H9 (cell line): ENCODE data around the gene PPP1R13L. TPM values are rescaled to one million over a fixed set of nuclear protein-coding genes. Genes with fewer than 3 reads are reported as not detected.
A peak's percentile ranks its signal among the peaks of the same experiment; 100 is the strongest.

ENCODE experiments used
- DNase-seq: peaks from one replicate; pipeline ENCODE4 v3.0.0-alpha.2; 2017
- H2AFZ ChIP-seq: one replicate; pipeline ENCODE4 v1.6.1; 2013; ENCODE audit warnings: mild to moderate bottlenecking, low read length, control low read depth, moderate library complexity
- H2AK5ac ChIP-seq: 2 replicates; pipeline ENCODE4 v1.6.1; 2013; ENCODE audit warnings: low read length, control low read depth, mixed read lengths; ENCODE audit not compliant: insufficient read length
- H2BK120ac ChIP-seq: one replicate; pipeline ENCODE4 v1.6.1; 2013; ENCODE audit warnings: low read depth, mild to moderate bottlenecking, low read length, control low read depth, inconsistent platforms; ENCODE audit not compliant: poor library complexity, severe bottlenecking
- H2BK12ac ChIP-seq: 2 replicates; pipeline ENCODE4 v1.6.1; 2013; ENCODE audit warnings: low read length, control low read depth, mixed read lengths, low read depth; ENCODE audit not compliant: insufficient read length
- H2BK15ac ChIP-seq: 2 replicates; pipeline ENCODE4 v1.6.1; 2013; ENCODE audit warnings: low read depth, low read length, control low read depth
- H2BK20ac ChIP-seq: one replicate; pipeline ENCODE4 v1.6.1; 2013; ENCODE audit warnings: low read depth, mild to moderate bottlenecking, low read length, control low read depth, inconsistent platforms; ENCODE audit not compliant: poor library complexity, severe bottlenecking
- H2BK5ac ChIP-seq: 2 replicates; pipeline ENCODE4 v1.6.1; 2013; ENCODE audit warnings: low read length, control low read depth, mixed read lengths; ENCODE audit not compliant: insufficient read length
- H3K14ac ChIP-seq: 2 replicates; pipeline ENCODE4 v1.6.1; 2013; ENCODE audit warnings: low read length, control low read depth; ENCODE audit not compliant: insufficient read depth
- H3K18ac ChIP-seq: 2 replicates; pipeline ENCODE4 v1.6.1; 2013; ENCODE audit warnings: low read depth, mild to moderate bottlenecking, mixed read lengths, low read length, control low read depth; ENCODE audit not compliant: insufficient read length
- H3K23ac ChIP-seq: 2 replicates; pipeline ENCODE4 v1.6.1; 2013; ENCODE audit warnings: low read length, control low read depth, mixed read lengths, low read depth; ENCODE audit not compliant: insufficient read length
- H3K23me2 ChIP-seq: 2 replicates; pipeline ENCODE4 v1.6.1; 2013; ENCODE audit warnings: low read depth, mild to moderate bottlenecking, mixed read lengths, low read length, control low read depth; ENCODE audit not compliant: insufficient read length, poor library complexity, severe bottlenecking
- H3K27ac ChIP-seq: 2 replicates; pipeline ENCODE4 v1.5.1; 2013; ENCODE audit warnings: low read length, control low read depth, mixed read lengths, low read depth; ENCODE audit not compliant: insufficient read length
- H3K27me3 ChIP-seq: 2 replicates; pipeline ENCODE4 v1.6.1; 2013; ENCODE audit warnings: low read length, control low read depth, inconsistent platforms; ENCODE audit not compliant: insufficient read depth
- H3K4ac ChIP-seq: 2 replicates; pipeline ENCODE4 v1.6.1; 2013; ENCODE audit warnings: low read depth, mild to moderate bottlenecking, control low read depth, inconsistent platforms, low read length, moderate library complexity
- H3K4me1 ChIP-seq: 2 replicates; pipeline ENCODE4 v1.6.1; 2013; ENCODE audit warnings: low read length, control low read depth, inconsistent platforms; ENCODE audit not compliant: insufficient read depth
- H3K4me2 ChIP-seq: 2 replicates; pipeline ENCODE4 v1.6.1; 2013; ENCODE audit warnings: low read length, control low read depth, mixed read lengths; ENCODE audit not compliant: insufficient read length, insufficient read depth
- H3K56ac ChIP-seq: 2 replicates; pipeline ENCODE4 v1.6.1; 2013; ENCODE audit warnings: low read depth, mild to moderate bottlenecking, mixed read lengths, low read length, control low read depth; ENCODE audit not compliant: insufficient read length
- H3K79me1 ChIP-seq: 2 replicates; pipeline ENCODE4 v1.6.1; 2013; ENCODE audit warnings: low read depth, mild to moderate bottlenecking, moderate library complexity, low read length, control low read depth, inconsistent platforms; ENCODE audit not compliant: insufficient read depth, poor library complexity, severe bottlenecking
- H3K79me2 ChIP-seq: 2 replicates; pipeline ENCODE4 v1.6.1; 2013; ENCODE audit warnings: low read length, control low read depth, inconsistent platforms; ENCODE audit not compliant: insufficient read depth
- H3K9ac ChIP-seq: 2 replicates; pipeline ENCODE4 v1.6.1; 2013; ENCODE audit warnings: low read length, control low read depth, mixed read lengths; ENCODE audit not compliant: insufficient read length; ENCODE audit errors: extremely low read depth
- H3K9me3 ChIP-seq: one replicate; pipeline ENCODE4 v1.6.1; 2013; ENCODE audit warnings: low read depth, low read length, inconsistent platforms; ENCODE audit not compliant: control insufficient read depth
- H3T11ph ChIP-seq: one replicate; pipeline ENCODE4 v1.6.1; 2013; ENCODE audit warnings: mild to moderate bottlenecking, low read length, control low read depth, inconsistent platforms
- H4K20me1 ChIP-seq: one replicate; pipeline ENCODE4 v1.6.1; 2013; ENCODE audit not compliant: control insufficient read depth, insufficient read length, insufficient read depth
- H4K5ac ChIP-seq: 2 replicates; pipeline ENCODE4 v1.6.1; 2013; ENCODE audit warnings: low read depth, mild to moderate bottlenecking, mixed read lengths, low read length, control low read depth; ENCODE audit not compliant: insufficient read length
- H4K8ac ChIP-seq: replicated peaks from 2 replicates; pipeline ENCODE4 v1.6.1; 2013; ENCODE audit warnings: low read length, control low read depth, mixed read lengths, low read depth; ENCODE audit not compliant: insufficient read length
- H4K91ac ChIP-seq: 2 replicates; pipeline ENCODE4 v1.6.1; 2013; ENCODE audit warnings: low read depth, mild to moderate bottlenecking, moderate library complexity, mixed read lengths, low read length, control low read depth; ENCODE audit not compliant: insufficient read length
- H3K27ac Mint-ChIP-seq, 3 experiments: 2 replicates in 2 of 3; 3 replicates in 1 of 3; pipeline ENCODE4 v1.8.0; 2020 to 2021; ENCODE audit warnings: mixed read lengths in 3 of 3, mild to moderate bottlenecking in 1 of 3, moderate library complexity in 1 of 3
- H3K27me3 Mint-ChIP-seq: 2 replicates; pipeline ENCODE4 v1.8.0; 2021; ENCODE audit warnings: low read depth, mild to moderate bottlenecking, moderate library complexity, mixed read lengths
- H3K36me3 Mint-ChIP-seq, 3 experiments: 2 replicates in 2 of 3; 3 replicates in 1 of 3; pipeline ENCODE4 v1.8.0; 2020 to 2021; ENCODE audit warnings: low read depth in 3 of 3, mixed read lengths in 3 of 3; ENCODE audit not compliant: insufficient read depth in 1 of 3
- H3K4me1 Mint-ChIP-seq, 2 experiments: 2 replicates each; pipeline ENCODE4 v1.8.0; 2020; ENCODE audit warnings: mixed read lengths in 2 of 2
- H3K4me3 Mint-ChIP-seq, 2 experiments: 2 replicates in 1 of 2; 3 replicates in 1 of 2; pipeline ENCODE4 v1.8.0; 2020 to 2021; ENCODE audit warnings: mild to moderate bottlenecking in 2 of 2, mixed read lengths in 2 of 2, moderate library complexity in 1 of 2
- H3K9me3 Mint-ChIP-seq, 2 experiments: 2 replicates in 1 of 2; 3 replicates in 1 of 2; pipeline ENCODE4 v1.8.0; 2020; ENCODE audit warnings: mild to moderate bottlenecking in 2 of 2, mixed read lengths in 2 of 2, moderate library complexity in 1 of 2
- CTCF ChIP-seq: fragments of 200-600 bp; sonication (generic); conservative IDR thresholded peaks from 3 replicates; pipeline ENCODE4 v1.8.0; 2021; ENCODE audit warnings: antibody characterized with exemption, mild to moderate bottlenecking
- WGBS: extraction: QIAGEN DNeasy Blood & Tissue Kit; methylation state at CpG from one replicate; pipeline ENCODE4 v1.1.7; 2013; ENCODE audit warnings: missing lambda C conversion rate, low lambda C conversion rate, mixed read lengths; ENCODE audit not compliant: insufficient read length; ENCODE audit errors: extremely low coverage; 5-methylcytosine and 5-hydroxymethylcytosine counted together
- total RNA-seq: library from RNA; stranded (reverse); gene quantifications from 2 replicates; pipeline ENCODE4 v1.2.1, GENCODE V29; 2021

PPP1R13L gene
- total RNA-seq, 1 experiment from 2014 or later, result 42.6 TPM

DNA sequence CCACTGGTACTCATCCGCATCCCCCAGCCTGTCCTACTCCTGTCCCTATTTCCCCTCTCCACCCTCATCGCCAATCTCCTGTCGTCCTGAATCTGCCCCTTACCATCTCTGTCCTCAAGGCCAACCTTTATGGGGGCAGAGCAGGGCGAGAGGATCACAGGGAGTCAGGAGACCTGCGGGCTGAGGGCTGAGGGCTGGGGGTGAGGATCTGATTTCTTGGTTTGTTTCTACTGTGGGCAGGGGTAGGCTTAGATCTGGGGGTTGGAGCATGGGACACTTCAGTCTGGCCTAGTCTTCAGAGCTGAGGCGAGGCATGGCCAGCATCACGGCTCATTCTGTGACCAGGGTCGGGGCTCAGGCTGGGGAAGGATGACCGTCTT is 35.4 kb upstream of the PPP1R13L start:
- Histone ChIP-seq H2BK20ac (no peak overlapping the region), H3K9ac (no peak overlapping the region), H3K14ac (peak overlapping the region; percentile 69; the same call in 1 of the 2 replicates), H2BK15ac (no peak overlapping the region), H3K23me2 (peaks cover 10% of the 10 kb centered on the region), H4K91ac (no peak overlapping the region), H3K27ac (no peak overlapping the region), H4K8ac (no peak overlapping the region), H4K5ac (no peak overlapping the region), H2BK120ac (no peak overlapping the region), H2AFZ (no peak overlapping the region), H3K23ac (no peak overlapping the region), H3K79me1 (no peaks in the 10 kb centered on the region), H2AK5ac (no peak overlapping the region), H4K20me1 (no peaks in the 10 kb centered on the region), H3K4me2 (peak overlapping the region; percentile 20), H3K18ac (peak overlapping the region; percentile 10), H3T11ph (no peak overlapping the region), H3K4ac (no peak overlapping the region), H3K4me1 (peaks cover 2% of the 10 kb centered on the region; the same call in 1 of the 2 replicates), H3K9me3 (no peaks in the 10 kb centered on the region), H3K56ac (no peak overlapping the region), H2BK5ac (no peak overlapping the region), H2BK12ac (no peak overlapping the region), H3K27me3 (no peaks in the 10 kb centered on the region), H3K79me2 (no peaks in the 10 kb centered on the region)
- Mint-ChIP-seq H3K27me3 (peaks cover 5% of the 10 kb centered on the region; the same call in 1 of the 2 replicates), H3K27ac (no peak overlapping the region), H3K4me1 (peaks cover 26 to 32% of the 10 kb centered on the region in 2 experiments), H3K4me3 (peak overlapping the region; percentile 67 to 81), H3K9me3 (peaks cover 0 to 4% of the 10 kb centered on the region in 2 experiments; a peak in 1 of 5 replicates), H3K36me3 (no peaks in the 10 kb centered on the region)
- WGBS, result no CpG with 5 or more reads among the region's 9 CpGs
- TF ChIP-seq CTCF, result no peak
- no peak for DNase-seq
